ENCODE results near the gene C1QTNF7.

- TF ChIP-seq SNAI2 (CRISPR knock-in tag; IDR thresholded peaks at IDR 0.05) (no peak), PATZ1 (CRISPR knock-in tag; IDR thresholded peaks at IDR 0.05; ENCODE audit: borderline replicate concordance) (no peak), ARNTL (CRISPR knock-in tag; IDR thresholded peaks at IDR 0.05; ENCODE audit: borderline replicate concordance, low read depth) (no peak), TCF4 (CRISPR knock-in tag; IDR thresholded peaks at IDR 0.05; ENCODE audit: borderline replicate concordance) (no peak), ZNF565 (CRISPR knock-in tag; conservative IDR thresholded peaks at IDR 0.05; ENCODE audit: low read depth) (no peak), ZFP3 (CRISPR knock-in tag; IDR thresholded peaks at IDR 0.05) (no peak)
Measured at GRCh38 chr4:15392053-15392805, 35.6 kb upstream of the C1QTNF7 start.

All from SK-N-SH treated with all-trans-retinoic acid at 6 μM for 48 hours (cell line).